ENCODE data around the gene ZNF629.
"Not testable (repeated sequence)": the region's sequence is repeated elsewhere in the genome, so short reads cannot be mapped to it uniquely, and the experiment has no call there.

Gene ZNF629

GRCh38 chr16:30786936-30787612 is at the start of gene ZNF629:
Gene ZNF629 (minus strand): TSS chr16:30787205. CDS start chr16:30784482, 2,723 bp downstream.
- DNase-seq (ENCODE audit: low spot score), result peak; percentile 70

- DNase-seq (ENCODE audit: low spot score), result no peak
Measured at GRCh38 chr16:30834130-30834740, 47.2 kb upstream of the ZNF629 start.

GRCh38 chr16:30830072-30830417 is 43.0 kb upstream of the ZNF629 start:
- no peak for DNase-seq (ENCODE audit: low spot score)

GRCh38 chr16:30829130-30830071 is 42.4 kb upstream of the ZNF629 start:
- DNase-seq (ENCODE audit: low spot score), result no peak

- DNase-seq (ENCODE audit: low spot score), result no peak
Measured at GRCh38 chr16:30821891-30822290, 34.9 kb upstream of the ZNF629 start.

- not testable (repeated sequence) for DNase-seq (ENCODE audit: low spot score)
Measured at GRCh38 chr16:30821441-30821840, 34.4 kb upstream of the ZNF629 start.

- DNase-seq (ENCODE audit: low spot score), result no peak
Measured at GRCh38 chr16:30820952-30821421, 34.0 kb upstream of the ZNF629 start.

GRCh38 chr16:30816769-30817168 is 29.8 kb upstream of the ZNF629 start:
- DNase-seq (ENCODE audit: low spot score), result no peak

- peak; percentile 17 for DNase-seq (ENCODE audit: low spot score)
Measured at GRCh38 chr16:30813821-30814189, 26.8 kb upstream of the ZNF629 start.

GRCh38 chr16:30809675-30810074 is 22.7 kb upstream of the ZNF629 start:
- not testable (repeated sequence) for DNase-seq (ENCODE audit: low spot score)

- DNase-seq (ENCODE audit: low spot score), result not testable (repeated sequence)
Measured at GRCh38 chr16:30808890-30809426, 22.0 kb upstream of the ZNF629 start.

- DNase-seq (ENCODE audit: low spot score), result no peak
Measured at GRCh38 chr16:30808146-30808545, 21.1 kb upstream of the ZNF629 start.

- peak; percentile 80 for DNase-seq (ENCODE audit: low spot score)
Measured at GRCh38 chr16:30805370-30806169, 18.6 kb upstream of the ZNF629 start.

GRCh38 chr16:30805056-30805369 is 18.0 kb upstream of the ZNF629 start:
- no peak for DNase-seq (ENCODE audit: low spot score)

GRCh38 chr16:30802936-30803335 is 15.9 kb upstream of the ZNF629 start:
- no peak for DNase-seq (ENCODE audit: low spot score)

GRCh38 chr16:30797670-30798309 is 10.8 kb upstream of the ZNF629 start:
- DNase-seq (ENCODE audit: low spot score), result no peak

GRCh38 chr16:30794634-30795033 is 7.6 kb upstream of the ZNF629 start:
- DNase-seq (ENCODE audit: low spot score), result no peak

- DNase-seq (ENCODE audit: low spot score), result no peak
Measured at GRCh38 chr16:30793508-30794069, 6.6 kb upstream of the ZNF629 start.

- DNase-seq (ENCODE audit: low spot score), result no peak
Measured at GRCh38 chr16:30787613-30788378, 791 bp upstream of the ZNF629 start.

Measured in LoVo (cell line).